Adrenal gland (tissue), 5 donors: ENCODE measurements around the gene FAM20A.

Experiments
- POLR2A ChIP-seq, 2 donors: fragments of 450-650 bp; IDR thresholded peaks; one replicate each; pipeline ENCODE4 v1.6.1; 2017; ENCODE audit warnings: antibody characterized with exemption in 2 of 2, mild to moderate bottlenecking in 2 of 2, moderate library complexity in 1 of 2
- TF ChIP-seq, protein P1 (sequence below), 6 experiments: fragments of 450-650 bp in 4 of 6; fragments of 200-600 bp in 2 of 6; sonication (generic) in 1 of 6; IDR thresholded peaks; 1 replicate in 5 of 6; 2 replicates in 1 of 6; pipeline versions ENCODE4 v1.5.1 to v1.8.0; 2016 to 2021; ENCODE audit warnings: antibody characterized with exemption in 6 of 6, mild to moderate bottlenecking in 2 of 6, moderate library complexity in 1 of 6
- donor health status: DM: no; HTN: no; CAD: no.

DNA sequence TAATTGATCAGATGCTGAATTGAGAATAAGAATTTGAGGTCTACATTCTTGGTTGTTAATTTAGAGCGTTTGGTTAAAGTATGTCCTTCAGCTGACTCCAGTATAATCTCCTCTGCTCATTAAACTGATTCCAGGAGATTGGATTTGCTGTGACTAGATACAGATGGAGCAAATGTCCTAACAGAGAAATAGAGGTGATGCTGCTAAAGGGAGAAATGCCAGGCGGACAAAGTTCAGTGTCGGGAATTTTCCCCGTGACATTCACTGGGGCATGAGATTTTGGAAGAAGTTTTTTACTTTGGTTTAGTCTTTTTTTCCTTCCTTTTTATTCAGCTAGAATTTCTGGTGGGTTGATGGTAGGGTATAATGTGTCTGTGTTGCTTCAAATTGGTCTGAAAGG, 69.9 kb downstream of the FAM20A start:
- no peak for TF ChIP-seq POLR2A (IDR thresholded peaks at IDR 0.05)
- TF ChIP-seq, protein P1, sequence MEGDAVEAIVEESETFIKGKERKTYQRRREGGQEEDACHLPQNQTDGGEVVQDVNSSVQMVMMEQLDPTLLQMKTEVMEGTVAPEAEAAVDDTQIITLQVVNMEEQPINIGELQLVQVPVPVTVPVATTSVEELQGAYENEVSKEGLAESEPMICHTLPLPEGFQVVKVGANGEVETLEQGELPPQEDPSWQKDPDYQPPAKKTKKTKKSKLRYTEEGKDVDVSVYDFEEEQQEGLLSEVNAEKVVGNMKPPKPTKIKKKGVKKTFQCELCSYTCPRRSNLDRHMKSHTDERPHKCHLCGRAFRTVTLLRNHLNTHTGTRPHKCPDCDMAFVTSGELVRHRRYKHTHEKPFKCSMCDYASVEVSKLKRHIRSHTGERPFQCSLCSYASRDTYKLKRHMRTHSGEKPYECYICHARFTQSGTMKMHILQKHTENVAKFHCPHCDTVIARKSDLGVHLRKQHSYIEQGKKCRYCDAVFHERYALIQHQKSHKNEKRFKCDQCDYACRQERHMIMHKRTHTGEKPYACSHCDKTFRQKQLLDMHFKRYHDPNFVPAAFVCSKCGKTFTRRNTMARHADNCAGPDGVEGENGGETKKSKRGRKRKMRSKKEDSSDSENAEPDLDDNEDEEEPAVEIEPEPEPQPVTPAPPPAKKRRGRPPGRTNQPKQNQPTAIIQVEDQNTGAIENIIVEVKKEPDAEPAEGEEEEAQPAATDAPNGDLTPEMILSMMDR (IDR thresholded peaks at IDR 0.05), result no peak
